DMS114 treated with DMSO at 0.1 percent for 48 hours (cell line): ENCODE results near the gene KLK3.
"Not testable (repeated sequence)": the region's sequence is repeated elsewhere in the genome, so short reads cannot be mapped to it uniquely, and the experiment has no call there.

ENCODE experiments used
- DNase-seq: peaks from one replicate; lab custom pipeline; 2025; ENCODE audit not compliant: unreplicated experiment; lab: John Stamatoyannopoulos, UW

KLK3 gene

DNA sequence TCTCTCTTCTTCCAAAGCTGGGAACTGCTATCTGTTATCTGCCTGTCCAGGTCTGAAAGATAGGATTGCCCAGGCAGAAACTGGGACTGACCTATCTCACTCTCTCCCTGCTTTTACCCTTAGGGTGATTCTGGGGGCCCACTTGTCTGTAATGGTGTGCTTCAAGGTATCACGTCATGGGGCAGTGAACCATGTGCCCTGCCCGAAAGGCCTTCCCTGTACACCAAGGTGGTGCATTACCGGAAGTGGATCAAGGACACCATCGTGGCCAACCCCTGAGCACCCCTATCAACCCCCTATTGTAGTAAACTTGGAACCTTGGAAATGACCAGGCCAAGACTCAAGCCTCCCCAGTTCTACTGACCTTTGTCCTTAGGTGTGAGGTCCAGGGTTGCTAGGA, 5.1 kb downstream of the KLK3 start:
- DNase-seq: no peak

DNA sequence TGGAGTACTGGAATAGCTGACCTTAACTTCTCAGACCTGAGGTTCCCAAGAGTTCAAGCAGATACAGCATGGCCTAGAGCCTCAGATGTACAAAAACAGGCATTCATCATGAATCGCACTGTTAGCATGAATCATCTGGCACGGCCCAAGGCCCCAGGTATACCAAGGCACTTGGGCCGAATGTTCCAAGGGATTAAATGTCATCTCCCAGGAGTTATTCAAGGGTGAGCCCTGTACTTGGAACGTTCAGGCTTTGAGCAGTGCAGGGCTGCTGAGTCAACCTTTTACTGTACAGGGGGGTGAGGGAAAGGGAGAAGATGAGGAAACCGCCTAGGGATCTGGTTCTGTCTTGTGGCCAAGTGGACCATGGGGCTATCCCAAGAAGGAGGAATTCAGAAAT, 6.3 kb downstream of the KLK3 start:
- DNase-seq: no peak

DNA sequence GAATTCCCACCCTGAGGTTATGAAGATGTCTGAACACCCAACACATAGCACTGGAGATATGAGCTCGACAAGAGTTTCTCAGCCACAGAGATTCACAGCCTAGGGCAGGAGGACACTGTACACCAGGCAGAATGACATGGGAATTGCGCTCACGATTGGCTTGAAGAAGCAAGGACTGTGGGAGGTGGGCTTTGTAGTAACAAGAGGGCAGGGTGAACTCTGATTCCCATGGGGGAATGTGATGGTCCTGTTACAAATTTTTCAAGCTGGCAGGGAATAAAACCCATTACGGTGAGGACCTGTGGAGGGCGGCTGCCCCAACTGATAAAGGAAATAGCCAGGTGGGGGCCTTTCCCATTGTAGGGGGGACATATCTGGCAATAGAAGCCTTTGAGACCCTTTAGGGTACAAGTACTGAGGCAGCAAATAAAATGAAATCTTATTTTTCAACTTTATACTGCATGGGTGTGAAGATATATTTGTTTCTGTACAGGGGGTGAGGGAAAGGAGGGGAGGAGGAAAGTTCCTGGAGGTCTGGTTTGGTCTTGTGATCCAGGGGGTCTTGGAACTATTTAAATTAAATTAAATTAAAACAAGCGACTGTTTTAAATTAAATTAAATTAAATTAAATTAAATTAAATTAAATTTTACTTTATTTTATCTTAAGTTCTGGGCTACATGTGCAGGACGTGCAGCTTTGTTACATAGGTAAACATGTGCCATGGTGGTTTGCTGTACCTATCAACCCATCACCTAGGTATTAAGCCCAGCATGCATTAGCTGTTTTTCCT, 7.0 kb downstream of the KLK3 start:
- no peak for DNase-seq

DNA sequence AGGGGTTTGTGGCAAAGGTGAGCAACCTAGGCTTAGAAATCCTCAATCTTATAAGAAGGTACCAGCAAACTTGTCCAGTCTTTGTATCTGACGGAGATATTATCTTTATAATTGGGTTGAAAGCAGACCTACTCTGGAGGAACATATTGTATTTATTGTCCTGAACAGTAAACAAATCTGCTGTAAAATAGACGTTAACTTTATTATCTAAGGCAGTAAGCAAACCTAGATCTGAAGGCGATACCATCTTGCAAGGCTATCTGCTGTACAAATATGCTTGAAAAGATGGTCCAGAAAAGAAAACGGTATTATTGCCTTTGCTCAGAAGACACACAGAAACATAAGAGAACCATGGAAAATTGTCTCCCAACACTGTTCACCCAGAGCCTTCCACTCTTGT, 14.8 kb downstream of the KLK3 start:
- no peak for DNase-seq

DNA sequence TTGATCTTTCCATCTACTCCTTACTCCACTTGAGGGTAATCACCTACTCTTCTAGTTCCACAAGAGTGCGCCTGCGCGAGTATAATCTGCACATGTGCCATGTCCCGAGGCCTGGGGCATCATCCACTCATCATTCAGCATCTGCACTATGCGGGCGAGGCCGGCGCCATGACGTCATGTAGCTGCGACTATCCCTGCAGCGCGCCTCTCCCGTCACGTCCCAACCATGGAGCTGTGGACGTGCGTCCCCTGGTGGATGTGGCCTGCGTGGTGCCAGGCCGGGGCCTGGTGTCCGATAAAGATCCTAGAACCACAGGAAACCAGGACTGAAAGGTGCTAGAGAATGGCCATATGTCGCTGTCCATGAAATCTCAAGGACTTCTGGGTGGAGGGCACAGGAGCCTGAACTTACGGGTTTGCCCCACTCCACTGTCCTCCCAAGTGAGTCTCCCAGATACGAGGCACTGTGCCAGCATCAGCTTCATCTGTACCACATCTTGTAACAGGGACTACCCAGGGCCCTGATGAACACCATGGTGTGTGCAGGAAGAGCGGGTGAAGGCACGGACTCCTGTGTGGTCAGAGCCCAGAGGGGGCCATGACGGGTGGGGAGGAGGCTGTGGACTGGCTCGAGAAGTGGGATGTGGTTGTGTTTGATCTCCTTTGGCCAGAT, 15.8 kb downstream of the KLK3 start:
- DNase-seq: no peak

DNA sequence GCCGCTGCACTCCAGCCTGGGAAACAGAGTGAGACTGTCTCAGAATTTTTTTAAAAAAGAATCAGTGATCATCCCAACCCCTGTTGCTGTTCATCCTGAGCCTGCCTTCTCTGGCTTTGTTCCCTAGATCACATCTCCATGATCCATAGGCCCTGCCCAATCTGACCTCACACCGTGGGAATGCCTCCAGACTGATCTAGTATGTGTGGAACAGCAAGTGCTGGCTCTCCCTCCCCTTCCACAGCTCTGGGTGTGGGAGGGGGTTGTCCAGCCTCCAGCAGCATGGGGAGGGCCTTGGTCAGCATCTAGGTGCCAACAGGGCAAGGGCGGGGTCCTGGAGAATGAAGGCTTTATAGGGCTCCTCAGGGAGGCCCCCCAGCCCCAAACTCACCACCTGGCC, 18.3 kb downstream of the KLK3 start, which contains the start of gene KLK2:
Gene KLK2 (plus strand): TSS at position 384 of the 400 bp plus-strand sequence. CDS start 35 bp downstream, outside the sequence.
- no peak for DNase-seq

DNA sequence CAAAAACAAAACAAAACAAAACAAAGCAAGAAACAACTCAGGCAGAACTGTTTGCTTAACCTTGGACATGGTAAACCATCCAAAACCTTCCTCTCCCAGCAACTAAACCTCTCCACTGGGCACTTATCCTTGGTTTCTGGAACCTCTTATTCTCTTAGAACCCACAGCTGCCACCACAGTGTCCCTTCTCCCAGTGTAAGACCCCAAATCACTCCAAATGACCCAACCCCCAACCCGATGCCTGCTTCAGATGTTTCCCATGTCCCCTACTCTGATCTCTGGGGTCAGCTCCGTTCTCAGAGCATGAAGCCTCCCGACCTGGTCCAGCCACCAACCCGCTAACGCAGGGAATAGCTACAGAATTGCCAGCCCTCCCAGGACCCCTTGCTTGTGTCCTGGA, 19.5 kb downstream of the KLK3 start:
- no peak for DNase-seq

DNA sequence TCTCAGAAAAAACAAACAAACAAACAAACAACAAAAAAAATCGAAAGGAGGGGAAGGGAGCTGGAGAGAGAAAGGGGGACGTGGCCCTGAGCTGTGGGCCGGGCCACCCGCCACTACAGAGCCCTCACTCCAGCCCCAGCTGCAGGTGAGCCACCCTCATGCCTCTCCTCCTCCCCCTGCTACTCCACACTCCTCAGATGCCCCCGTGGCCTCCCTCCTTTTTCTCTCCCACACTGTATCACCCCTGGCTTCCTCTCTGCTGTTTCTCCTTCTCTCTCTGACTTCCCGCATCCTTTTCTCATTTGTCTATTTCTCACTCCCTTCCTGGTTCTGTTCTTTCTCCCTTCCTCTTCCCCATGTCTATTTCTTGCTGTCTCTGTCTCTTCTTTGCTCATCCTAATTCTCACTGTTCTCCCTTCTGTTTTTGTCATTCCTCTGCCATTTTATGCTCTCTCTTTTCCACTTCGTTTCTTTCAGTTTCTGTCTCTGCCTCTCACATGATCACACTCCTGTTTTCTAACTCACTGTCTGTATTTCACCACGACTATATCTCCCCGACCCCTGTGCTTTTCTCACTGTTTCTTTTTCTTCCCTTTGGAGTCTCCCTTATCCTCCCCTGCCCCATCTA, 21.2 kb downstream of the KLK3 start:
- no peak for DNase-seq

DNA sequence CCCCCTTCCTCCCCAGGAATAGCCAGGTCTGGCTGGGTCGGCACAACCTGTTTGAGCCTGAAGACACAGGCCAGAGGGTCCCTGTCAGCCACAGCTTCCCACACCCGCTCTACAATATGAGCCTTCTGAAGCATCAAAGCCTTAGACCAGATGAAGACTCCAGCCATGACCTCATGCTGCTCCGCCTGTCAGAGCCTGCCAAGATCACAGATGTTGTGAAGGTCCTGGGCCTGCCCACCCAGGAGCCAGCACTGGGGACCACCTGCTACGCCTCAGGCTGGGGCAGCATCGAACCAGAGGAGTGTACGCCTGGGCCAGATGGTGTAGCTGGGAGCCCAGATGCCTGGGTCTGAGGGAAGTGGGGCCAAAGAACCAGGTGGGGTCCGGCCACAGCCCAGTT, 21.7 kb downstream of the KLK3 start:
- no peak for DNase-seq

DNA sequence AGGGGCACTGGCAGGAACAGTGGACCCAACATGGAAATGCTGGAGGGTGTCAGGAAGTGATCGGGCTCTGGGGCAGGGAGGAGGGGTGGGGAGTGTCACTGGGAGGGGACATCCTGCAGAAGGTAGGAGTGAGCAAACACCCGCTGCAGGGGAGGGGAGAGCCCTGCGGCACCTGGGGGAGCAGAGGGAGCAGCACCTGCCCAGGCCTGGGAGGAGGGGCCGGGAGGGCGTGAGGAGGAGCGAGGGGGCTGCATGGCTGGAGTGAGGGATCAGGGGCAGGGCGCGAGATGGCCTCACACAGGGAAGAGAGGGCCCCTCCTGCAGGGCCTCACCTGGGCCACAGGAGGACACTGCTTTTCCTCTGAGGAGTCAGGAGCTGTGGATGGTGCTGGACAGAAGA, 22.6 kb downstream of the KLK3 start:
- DNase-seq: no peak

DNA sequence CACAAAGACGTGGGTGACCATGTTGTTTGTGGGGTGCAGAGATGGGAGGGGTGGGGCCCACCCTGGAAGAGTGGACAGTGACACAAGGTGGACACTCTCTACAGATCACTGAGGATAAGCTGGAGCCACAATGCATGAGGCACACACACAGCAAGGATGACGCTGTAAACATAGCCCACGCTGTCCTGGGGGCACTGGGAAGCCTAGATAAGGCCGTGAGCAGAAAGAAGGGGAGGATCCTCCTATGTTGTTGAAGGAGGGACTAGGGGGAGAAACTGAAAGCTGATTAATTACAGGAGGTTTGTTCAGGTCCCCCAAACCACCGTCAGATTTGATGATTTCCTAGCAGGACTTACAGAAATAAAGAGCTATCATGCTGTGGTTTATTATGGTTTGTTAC, 24.1 kb downstream of the KLK3 start:
- no peak for DNase-seq

DNA sequence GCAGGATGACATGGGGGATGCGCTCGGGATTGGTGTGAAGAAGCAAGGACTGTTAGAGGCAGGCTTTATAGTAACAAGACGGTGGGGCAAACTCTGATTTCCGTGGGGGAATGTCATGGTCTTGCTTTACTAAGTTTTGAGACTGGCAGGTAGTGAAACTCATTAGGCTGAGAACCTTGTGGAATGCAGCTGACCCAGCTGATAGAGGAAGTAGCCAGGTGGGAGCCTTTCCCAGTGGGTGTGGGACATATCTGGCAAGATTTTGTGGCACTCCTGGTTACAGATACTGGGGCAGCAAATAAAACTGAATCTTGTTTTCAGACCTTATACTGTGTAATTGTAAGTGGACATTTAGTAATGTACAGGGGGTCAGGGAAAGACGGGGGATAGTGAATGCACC, 25.5 kb downstream of the KLK3 start:
- no peak for DNase-seq

DNA sequence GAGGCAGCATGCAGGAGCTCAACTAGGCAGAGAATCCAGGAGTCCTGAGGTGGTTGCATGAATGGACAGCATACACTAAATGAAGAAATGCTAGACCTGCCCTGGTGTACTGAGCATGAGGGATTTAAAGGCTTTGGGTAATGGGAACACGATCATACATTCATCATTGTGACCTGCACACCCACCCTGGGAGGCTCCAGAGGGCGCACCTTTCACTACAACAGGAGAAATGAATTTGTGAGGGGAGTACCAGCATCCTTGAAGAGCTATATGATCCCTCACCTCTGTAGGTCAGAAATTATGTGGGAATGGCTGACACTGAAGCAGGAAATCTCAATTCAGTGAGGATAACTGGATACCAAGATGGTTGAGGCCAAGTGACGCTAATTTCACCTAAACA, 27.5 kb downstream of the KLK3 start:
- no peak for DNase-seq

DNA sequence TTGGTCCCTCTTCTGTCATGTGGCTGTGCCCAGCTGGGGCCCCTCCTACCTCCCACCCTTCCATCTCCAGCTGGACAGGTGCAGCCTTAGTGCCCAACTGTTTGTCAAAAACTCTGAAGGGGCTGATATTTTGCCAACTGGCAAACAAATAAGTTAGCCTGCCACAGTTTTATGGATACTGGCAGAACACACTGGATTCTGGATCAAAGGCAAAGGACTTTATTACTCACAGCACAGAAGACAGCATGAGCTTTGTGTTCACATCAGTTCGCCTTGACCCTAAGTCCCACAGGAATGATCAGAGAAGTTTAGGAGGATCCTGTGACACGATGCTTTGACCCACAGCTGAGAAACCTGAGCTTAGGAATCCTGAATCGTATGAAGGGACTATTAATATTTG, 34.9 kb downstream of the KLK3 start:
- no peak for DNase-seq

DNA sequence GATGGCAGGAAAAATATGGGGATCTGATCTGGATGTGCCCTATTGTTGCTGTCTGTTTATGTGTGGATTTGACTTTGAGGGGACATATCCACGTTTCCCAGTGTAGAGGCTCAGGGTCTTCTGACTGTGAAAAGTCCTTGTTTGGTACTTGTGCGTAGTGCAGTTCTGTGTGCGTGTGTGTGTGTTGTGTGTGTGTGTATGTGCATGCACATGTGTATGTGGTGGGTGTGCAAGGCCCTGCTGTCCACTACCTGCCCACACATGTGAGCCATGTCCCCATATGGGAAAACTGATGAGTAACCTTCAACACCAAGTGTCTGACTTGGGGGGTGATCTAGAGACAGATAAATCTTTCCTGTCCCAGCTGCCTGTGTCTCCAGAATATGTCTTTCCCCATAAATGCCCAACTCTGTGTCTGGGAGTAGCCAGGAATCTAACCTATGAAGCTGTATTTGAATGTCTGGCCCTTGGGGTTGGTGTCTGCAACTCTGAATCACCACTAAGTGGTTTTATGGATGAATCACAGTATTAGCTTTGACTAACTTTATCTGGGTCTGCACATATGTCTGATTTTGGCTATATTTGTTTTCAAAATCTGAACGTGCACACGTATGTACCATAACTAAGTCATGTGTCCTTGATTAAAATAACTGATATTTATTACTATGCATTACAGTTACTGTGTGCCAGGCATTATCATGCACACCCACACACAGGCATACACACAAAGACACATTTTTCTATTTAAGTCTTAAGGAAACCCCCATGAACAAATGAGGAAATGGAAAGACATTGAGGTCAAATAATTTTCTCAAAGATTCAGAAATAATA, 35.9 kb downstream of the KLK3 start:
- no peak for DNase-seq

DNA sequence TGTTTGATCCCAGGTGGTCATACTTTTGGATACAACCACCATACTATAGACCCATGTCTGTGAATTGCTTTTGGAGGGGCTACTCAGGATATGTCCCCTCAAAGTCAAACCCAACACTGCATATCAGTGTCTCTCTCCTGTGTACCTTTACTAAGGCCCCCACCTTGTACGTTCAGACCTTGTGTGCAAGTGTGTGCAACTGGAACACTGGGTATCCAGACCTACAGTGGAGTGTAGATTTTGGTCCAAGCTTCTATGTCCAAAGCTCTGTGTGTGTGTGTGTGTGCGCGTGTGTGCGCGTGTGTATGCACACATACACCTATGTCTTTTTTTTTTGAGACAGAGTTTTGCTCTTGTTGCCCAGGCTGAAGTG, 36.5 kb downstream of the KLK3 start:
- no peak for DNase-seq

DNA sequence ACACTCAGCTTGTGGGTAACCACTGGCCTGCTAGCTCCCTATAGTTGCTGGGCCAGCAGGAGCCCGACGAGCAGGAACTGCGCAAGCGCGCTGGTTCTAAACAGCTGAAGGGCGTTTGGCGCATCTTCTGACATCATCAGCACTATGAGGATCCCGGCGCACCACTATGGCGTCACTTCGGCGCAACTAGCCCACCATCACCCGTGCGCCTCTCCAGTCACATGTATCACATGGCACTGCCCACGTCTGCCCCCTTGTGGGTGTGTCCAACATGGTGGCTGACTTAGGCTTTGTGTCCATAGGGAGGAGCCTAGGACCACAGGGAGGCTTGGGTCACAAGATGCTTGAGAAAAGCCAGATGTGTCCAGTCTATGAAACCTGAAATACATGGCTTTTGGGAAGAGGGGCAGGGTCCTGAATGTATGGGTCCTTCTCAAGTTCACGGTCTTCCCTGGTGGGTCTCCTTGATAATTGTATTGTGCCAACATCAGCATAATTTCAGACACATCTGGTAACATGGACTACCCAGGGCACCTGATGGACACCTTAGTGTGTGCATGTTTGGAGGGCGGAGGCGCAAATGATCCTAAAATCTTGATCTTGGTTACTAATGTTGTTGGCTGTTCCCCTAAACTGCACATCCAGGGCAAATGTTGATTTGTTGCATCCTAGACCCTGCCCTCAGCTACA, 38.5 kb downstream of the KLK3 start:
- DNase-seq: no peak

DNA sequence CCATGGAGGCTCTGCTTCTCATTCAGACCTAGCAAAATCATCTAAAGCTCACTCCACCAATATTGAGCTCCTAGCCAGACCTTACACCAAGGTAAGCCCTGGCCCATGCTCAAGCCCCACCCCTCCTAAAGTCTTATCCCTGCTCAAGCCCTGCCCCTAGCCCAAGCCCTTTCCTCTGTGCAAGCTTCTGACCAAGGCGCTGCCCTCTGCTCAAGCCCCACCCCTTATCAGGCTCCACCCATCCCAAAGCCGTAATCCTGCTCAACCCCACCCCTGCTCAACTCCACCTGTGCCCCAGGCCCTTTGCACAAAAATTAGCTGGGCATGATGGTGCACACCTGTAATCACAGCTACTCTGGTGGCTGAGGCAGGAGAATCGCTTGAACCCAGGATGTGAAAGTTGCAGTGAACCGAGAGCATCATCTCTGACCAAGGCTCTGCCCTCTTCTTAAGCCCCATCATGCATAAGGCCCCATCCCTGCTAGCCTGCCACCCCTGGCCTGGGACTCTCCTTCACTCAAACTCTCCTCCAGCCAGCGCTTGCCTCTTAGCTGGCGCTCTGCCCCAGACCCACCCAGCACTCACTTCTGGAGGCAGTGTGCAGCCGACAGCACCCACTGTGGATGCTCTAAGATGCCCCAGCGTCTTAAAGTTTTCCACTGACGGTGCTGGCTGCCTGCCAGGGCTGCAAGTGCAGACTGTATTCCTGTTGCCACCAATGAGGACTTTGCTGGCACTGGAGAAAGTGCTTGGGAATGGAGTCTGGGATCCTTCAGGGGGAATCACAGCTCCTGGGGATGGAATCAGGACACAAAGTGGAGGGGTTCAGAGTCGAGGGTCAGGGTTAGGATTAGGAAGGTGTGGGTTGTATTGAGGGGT, 40.0 kb downstream of the KLK3 start:
- no peak for DNase-seq

DNA sequence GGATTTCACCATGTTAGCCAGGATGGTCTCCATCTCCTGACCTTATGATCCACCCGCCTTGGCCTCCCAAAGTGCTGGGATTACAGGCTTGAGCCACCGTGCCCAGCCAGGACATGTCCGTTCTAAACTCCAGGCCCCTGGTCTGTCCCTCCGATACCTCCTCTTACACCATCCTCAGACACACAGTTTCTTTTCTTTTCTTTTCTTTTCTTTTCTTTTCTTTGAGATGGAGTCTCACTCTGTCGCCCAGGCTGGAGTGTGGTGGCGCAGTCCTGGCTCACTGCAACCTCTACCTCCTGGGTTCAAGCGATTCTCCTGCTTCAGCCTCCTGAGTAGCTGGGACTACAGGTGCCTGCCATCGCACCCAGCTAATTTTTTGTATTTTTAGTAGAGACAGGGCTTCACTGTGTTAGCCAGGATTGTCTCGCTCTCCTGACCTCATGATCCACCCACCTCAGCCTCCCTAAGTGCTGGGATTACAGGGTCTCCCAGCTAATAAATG, 41.4 kb downstream of the KLK3 start:
- not testable (repeated sequence) for DNase-seq
